Measurements from ENCODE around the gene SMIM44.

DNA sequence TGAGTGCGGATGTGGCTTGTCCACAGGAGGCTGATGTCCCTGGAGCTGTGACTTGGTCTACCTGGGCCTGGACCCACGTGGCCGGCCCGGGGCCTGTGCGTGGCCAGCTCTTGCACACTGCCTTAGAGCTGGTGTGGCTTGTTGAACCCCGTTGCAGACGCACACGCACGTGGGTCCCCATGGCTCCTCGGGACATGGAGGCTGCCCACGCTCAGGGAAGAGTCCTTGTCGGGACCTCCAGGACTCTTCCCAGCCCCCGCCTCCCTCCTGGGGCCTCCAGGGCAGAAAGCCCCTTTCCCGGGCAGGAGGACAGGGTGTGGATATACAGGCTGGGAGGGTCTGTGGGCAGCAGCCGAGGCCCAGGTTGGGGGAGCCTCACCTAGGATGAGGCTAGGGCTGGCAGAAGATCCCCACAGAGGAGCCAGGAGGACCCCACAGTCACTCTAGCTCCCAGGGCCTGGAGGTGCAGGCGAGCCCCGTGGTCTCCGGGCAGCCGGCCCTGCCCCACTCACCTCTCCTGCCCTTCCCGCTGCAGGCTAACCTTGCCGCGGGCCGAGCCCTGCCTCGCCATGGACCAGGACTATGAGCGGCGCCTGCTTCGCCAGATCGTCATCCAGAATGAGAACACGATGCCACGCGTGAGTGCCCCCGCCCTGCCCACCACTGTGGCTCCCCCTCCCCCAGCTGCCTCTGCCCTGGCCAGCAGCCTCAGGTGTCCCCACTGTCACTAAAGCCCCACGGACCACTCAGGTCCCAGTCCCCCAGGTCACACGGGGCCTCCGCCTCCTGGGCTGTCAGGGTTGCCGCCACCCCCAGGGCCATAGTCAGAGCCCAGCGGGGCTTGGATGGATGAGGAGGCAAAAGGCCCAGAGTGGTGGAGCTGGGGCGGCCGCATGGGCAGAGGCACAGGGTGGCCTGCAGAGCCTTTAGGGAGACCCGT, 39.5 kb upstream of the SMIM44 start:
- TF ChIP-seq, protein P1, sequence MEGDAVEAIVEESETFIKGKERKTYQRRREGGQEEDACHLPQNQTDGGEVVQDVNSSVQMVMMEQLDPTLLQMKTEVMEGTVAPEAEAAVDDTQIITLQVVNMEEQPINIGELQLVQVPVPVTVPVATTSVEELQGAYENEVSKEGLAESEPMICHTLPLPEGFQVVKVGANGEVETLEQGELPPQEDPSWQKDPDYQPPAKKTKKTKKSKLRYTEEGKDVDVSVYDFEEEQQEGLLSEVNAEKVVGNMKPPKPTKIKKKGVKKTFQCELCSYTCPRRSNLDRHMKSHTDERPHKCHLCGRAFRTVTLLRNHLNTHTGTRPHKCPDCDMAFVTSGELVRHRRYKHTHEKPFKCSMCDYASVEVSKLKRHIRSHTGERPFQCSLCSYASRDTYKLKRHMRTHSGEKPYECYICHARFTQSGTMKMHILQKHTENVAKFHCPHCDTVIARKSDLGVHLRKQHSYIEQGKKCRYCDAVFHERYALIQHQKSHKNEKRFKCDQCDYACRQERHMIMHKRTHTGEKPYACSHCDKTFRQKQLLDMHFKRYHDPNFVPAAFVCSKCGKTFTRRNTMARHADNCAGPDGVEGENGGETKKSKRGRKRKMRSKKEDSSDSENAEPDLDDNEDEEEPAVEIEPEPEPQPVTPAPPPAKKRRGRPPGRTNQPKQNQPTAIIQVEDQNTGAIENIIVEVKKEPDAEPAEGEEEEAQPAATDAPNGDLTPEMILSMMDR (IDR thresholded peaks at IDR 0.05): no peak
- no peak for TF ChIP-seq POLR2A (IDR thresholded peaks at IDR 0.05)

Measured in thyroid gland (tissue), 4 donors.